Measurements from ENCODE around the gene SUCLA2.
A peak's percentile ranks its signal among the peaks of the same experiment; 100 is the strongest.

The SUCLA2 gene

DNA sequence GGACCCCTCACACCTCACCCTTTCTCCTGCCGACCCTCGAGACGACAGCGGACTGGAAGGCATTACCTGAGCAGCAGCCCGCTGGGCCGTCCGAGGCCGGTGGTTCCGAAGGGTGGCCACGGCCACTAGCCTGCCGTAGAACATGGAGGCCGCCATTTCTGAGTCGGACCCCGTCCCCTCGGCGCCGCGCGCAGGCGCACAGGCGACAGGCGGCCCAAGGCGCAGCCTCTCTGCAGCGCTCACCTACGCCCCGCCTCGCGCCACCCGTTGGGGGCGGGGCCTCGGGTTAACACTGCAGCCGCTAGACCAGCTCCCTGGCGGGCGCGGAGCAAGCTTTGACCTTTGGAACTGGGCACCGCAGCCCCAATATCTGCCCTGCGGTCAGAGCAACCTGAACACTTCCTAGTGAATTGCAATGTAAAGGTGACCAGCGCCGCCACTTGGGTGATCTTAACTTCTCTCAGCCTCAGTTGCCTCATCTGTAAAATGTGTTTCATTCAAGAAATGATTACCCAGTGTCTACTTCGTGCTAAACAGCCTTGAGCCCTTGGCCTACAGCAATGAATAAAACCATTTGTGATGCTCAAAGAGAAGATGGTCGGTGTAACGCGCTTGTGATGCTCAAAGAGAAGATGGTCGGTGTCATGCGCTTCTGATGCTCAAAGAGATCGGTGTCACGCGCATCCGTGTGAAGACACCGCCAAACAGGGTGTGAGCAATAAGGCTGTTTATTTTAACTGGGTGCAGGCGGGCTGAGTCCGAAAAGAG, at the start of gene SUCLA2:
TSS of gene SUCLA2 (minus strand) at position 160 of the 768 bp plus-strand sequence. CDS start at position 156, 4 bp downstream.
- Histone ChIP-seq H3K9me3 (ENCODE audit: insufficient read depth, low read depth, low read length) (no peaks in the 10 kb centered on the region), H3F3A (ENCODE audit: low read depth) (no peaks in the 10 kb centered on the region), H3K4me2 (ENCODE audit: low read depth, low read length, poor library complexity, severe bottlenecking) (peak within 1 kb of the TSS; percentile 81), H3K4me3 (ENCODE audit: low read length, poor library complexity, severe bottlenecking) (peak within 1 kb of the TSS; percentile 93), H3K27me3 (ENCODE audit: insufficient read depth, low read length, poor library complexity, severe bottlenecking) (no peaks in the 10 kb centered on the region), H3K4me1 (ENCODE audit: insufficient read depth, low read length, poor library complexity, severe bottlenecking) (peaks cover 33% of the 10 kb centered on the region), H2AFZ (ENCODE audit: low read length) (peak within 1 kb of the TSS; percentile 89), H4K20me1 (ENCODE audit: insufficient read depth, low read length, poor library complexity, severe bottlenecking) (peaks cover 15% of the 10 kb centered on the region), H3K79me2 (ENCODE audit: insufficient read depth, low read length) (peaks cover 45% of the 10 kb centered on the region), H3K36me3 (ENCODE audit: insufficient read depth, low read length) (no peaks in the 10 kb centered on the region), H3K9ac (ENCODE audit: low read depth, low read length, poor library complexity, severe bottlenecking) (peak within 1 kb of the TSS; percentile 87), H3K9me2 (replicated peaks; ENCODE audit: low read depth, low read length) (no peaks in the 10 kb centered on the region)
- TF ChIP-seq, protein P1, sequence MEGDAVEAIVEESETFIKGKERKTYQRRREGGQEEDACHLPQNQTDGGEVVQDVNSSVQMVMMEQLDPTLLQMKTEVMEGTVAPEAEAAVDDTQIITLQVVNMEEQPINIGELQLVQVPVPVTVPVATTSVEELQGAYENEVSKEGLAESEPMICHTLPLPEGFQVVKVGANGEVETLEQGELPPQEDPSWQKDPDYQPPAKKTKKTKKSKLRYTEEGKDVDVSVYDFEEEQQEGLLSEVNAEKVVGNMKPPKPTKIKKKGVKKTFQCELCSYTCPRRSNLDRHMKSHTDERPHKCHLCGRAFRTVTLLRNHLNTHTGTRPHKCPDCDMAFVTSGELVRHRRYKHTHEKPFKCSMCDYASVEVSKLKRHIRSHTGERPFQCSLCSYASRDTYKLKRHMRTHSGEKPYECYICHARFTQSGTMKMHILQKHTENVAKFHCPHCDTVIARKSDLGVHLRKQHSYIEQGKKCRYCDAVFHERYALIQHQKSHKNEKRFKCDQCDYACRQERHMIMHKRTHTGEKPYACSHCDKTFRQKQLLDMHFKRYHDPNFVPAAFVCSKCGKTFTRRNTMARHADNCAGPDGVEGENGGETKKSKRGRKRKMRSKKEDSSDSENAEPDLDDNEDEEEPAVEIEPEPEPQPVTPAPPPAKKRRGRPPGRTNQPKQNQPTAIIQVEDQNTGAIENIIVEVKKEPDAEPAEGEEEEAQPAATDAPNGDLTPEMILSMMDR (conservative IDR thresholded peaks at IDR 0.05; ENCODE audit: low read length) = no peak
- no peak for TF ChIP-seq EZH2phosphoT487 (IDR thresholded peaks at IDR 0.05; ENCODE audit: borderline replicate concordance)

DNA sequence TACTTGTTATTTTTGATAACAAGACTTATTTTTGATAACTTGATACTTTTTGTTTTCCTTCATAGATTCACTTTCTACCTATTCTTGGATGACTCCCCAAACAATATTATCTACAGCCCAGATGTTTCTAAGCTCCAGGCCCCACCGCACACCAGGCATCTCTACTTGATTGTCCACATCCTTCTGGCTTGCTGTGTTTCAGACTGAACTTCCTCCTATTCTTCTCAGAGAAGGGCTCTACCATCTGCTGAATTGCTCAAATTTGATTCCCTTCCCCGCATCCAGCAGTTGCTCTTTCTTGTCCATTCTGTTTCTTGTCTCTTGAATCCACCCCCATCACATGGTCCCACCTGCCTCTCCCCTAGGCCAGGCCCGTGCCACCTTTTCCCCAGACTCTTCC, 49.5 kb upstream of the SUCLA2 start:
- Histone ChIP-seq H4K20me1 (ENCODE audit: insufficient read depth, low read length, poor library complexity, severe bottlenecking) (no peaks in the 10 kb centered on the region), H2AFZ (ENCODE audit: low read length) (no peak overlapping the region), H3K9me2 (replicated peaks; ENCODE audit: low read depth, low read length) (no peaks in the 10 kb centered on the region), H3F3A (ENCODE audit: low read depth) (no peaks in the 10 kb centered on the region), H3K36me3 (ENCODE audit: insufficient read depth, low read length) (peaks cover 43% of the 10 kb centered on the region; the same call in 1 of the 2 replicates), H3K4me3 (ENCODE audit: low read length, poor library complexity, severe bottlenecking) (no peak overlapping the region), H3K9ac (ENCODE audit: low read depth, low read length, poor library complexity, severe bottlenecking) (no peak overlapping the region), H3K79me2 (ENCODE audit: insufficient read depth, low read length) (no peaks in the 10 kb centered on the region), H3K4me2 (ENCODE audit: low read depth, low read length, poor library complexity, severe bottlenecking) (no peak overlapping the region), H3K9me3 (ENCODE audit: insufficient read depth, low read depth, low read length) (no peaks in the 10 kb centered on the region), H3K4me1 (ENCODE audit: insufficient read depth, low read length, poor library complexity, severe bottlenecking) (no peaks in the 10 kb centered on the region), H3K27me3 (ENCODE audit: insufficient read depth, low read length, poor library complexity, severe bottlenecking) (no peaks in the 10 kb centered on the region)
- TF ChIP-seq EZH2phosphoT487 (IDR thresholded peaks at IDR 0.05; ENCODE audit: borderline replicate concordance) = no peak
- TF ChIP-seq, protein P1 (conservative IDR thresholded peaks at IDR 0.05; ENCODE audit: low read length) = no peak

DNA sequence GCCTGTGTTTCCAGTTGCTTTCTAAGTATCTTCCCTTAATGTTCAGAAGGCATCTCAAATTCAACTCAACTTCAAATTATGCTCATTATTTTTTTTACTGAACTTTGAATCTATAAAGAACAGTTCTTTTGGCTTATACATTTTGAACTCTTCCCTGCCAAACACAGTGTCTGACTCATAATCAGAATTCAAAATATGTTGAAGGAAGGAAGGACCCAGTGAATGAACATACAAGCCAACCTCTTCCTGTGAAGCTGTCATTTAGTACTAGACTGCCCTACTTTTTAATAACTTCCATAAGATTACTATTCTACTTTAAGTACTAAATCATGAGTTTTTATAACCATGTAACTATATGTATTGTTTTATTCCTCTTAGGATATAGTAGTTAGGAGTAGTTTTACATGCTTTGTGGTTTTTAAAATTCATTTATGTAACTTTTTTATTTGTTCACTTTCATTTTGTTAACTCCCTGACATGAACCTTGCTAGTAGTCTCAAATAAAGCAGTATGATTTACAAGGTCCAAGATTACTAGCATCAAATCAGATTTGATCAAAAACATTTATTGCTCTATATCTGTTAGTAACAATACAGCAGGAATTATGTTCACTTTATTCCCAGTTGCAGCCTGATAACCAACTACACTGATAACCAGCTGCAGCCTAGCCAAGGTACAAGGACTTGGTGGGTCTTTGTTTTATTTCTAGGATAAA, 42.9 kb upstream of the SUCLA2 start:
- no peaks in the 10 kb centered on the region for H3K9me2 ChIP-seq (replicated peaks; ENCODE audit: low read depth, low read length)
- peak overlapping the region; percentile 76 for H3K4me2 ChIP-seq (ENCODE audit: low read depth, low read length, poor library complexity, severe bottlenecking)
- H3K36me3 ChIP-seq (ENCODE audit: insufficient read depth, low read length) = peaks cover 22% of the 10 kb centered on the region; the same call in 1 of the 2 replicates
- H3K79me2 ChIP-seq (ENCODE audit: insufficient read depth, low read length) = peaks cover 10% of the 10 kb centered on the region
- no peaks in the 10 kb centered on the region for H3K27me3 ChIP-seq (ENCODE audit: insufficient read depth, low read length, poor library complexity, severe bottlenecking)
- no peaks in the 10 kb centered on the region for H3F3A ChIP-seq (ENCODE audit: low read depth)
- peak overlapping the region; percentile 46 for H3K4me3 ChIP-seq (ENCODE audit: low read length, poor library complexity, severe bottlenecking)
- peaks cover 46% of the 10 kb centered on the region for H3K4me1 ChIP-seq (ENCODE audit: insufficient read depth, low read length, poor library complexity, severe bottlenecking)
- H2AFZ ChIP-seq (ENCODE audit: low read length) = no peak overlapping the region; the same call in 1 of the 2 replicates
- peak overlapping the region; percentile 50 for H3K9ac ChIP-seq (ENCODE audit: low read depth, low read length, poor library complexity, severe bottlenecking)
- no peak for TF ChIP-seq EZH2phosphoT487 (IDR thresholded peaks at IDR 0.05; ENCODE audit: borderline replicate concordance)
- TF ChIP-seq, protein P1 (conservative IDR thresholded peaks at IDR 0.05; ENCODE audit: low read length) = no peak
- no peaks in the 10 kb centered on the region for H4K20me1 ChIP-seq (ENCODE audit: insufficient read depth, low read length, poor library complexity, severe bottlenecking)
- H3K9me3 ChIP-seq (ENCODE audit: insufficient read depth, low read depth, low read length) = no peaks in the 10 kb centered on the region

Measured in Loucy (cell line).